GM21619 (cell line): ENCODE data around the gene ABLIM3.

Experiments used
- ATAC-seq: cut with Tn5 transposase; IDR thresholded peaks from one replicate; pipeline ENCODE4 v1.9.1; 2021; ENCODE audit not compliant: unreplicated experiment

The ABLIM3 gene

GRCh38 chr5:149278451-149279210 is 137.3 kb downstream of the ABLIM3 start:
- ATAC-seq, result no peak

- no peak for ATAC-seq
Observed at GRCh38 chr5:149279661-149280060, 138.4 kb downstream of the ABLIM3 start.

GRCh38 chr5:149280124-149280523 is 138.8 kb downstream of the ABLIM3 start:
- no peak for ATAC-seq

GRCh38 chr5:149280802-149281201 is 139.5 kb downstream of the ABLIM3 start:
- no peak for ATAC-seq

- no peak for ATAC-seq
Observed at GRCh38 chr5:149282027-149282965, 141.0 kb downstream of the ABLIM3 start.

DNA sequence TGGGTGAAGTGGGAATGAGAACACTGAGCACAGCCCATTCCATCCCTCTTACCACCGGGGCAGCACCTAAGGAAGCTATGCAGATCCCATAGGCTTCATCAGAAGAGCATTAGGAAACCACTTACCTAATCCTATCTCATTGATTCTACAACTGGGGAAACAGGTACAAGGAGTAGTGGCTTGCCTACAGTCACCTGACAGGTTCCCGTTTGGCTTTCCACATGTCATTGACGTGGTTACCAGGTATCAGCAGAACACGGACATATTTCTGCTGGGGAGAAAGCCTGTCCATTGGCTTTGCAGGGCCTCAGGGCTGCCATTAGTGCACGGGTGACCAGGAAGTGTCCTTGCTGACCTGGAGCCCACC is 141.7 kb downstream of the ABLIM3 start:
- ATAC-seq, result no peak

DNA sequence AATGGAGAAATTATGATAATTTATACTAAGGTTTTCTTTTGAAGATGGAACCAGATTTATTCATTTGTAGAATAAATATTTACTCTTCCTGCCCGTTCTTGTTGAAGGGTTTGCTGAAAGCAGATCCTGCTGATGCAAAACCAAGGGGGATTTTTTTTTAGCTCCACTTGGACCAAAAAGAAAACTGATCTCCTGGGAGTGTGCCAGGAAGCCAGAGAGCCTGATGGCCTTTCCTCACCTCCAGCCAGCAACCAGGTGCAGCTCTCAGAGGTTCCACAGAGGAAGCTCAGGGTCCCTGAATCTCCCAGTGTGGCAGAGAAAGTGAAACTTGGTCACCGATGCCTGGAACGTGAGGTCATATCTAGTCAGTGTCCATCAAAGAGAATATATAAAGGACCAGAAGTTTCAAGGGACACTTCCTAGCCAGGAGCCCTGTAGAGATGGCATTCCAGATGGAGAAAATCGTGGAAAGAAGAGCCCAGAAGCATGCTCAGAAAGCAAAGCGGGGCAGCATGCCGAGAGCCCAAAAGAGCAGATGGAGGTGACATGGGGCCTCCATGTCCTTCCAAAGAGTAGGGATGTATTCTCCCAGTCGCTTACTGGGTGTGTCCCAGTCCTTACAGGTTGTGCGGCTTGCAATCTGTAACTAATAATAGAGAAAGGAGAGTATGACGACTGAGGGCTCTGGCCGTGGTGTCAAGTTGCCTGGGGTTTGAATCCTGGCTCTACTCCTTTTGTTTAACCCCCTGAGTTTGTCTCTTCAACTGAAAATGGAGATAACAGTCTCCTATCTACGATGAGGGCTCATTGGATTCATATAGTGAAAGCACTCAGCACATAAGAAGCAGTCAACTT is 142.6 kb downstream of the ABLIM3 start:
- no peak for ATAC-seq

- ATAC-seq, result no peak
Observed at GRCh38 chr5:149284501-149284900, 143.2 kb downstream of the ABLIM3 start.

DNA sequence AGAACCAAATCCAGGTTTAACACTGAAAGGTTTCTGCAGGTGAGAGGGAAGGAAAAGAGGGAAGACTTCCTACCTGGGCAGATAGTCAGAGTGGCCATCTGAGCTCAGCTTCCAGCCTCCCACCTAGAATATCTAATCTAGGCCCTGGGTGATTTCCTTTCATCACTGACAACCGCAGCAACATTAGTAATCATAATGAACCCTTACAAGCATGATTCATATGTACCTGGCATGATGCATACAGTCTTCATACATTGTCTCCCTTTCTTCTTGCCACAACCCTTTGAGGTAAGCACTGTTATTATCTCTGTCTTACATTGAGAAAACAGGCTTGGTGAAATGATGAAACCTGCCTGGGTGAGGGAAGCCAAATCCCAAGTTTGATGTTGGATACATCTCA is 143.9 kb downstream of the ABLIM3 start:
- ATAC-seq, result no peak

DNA sequence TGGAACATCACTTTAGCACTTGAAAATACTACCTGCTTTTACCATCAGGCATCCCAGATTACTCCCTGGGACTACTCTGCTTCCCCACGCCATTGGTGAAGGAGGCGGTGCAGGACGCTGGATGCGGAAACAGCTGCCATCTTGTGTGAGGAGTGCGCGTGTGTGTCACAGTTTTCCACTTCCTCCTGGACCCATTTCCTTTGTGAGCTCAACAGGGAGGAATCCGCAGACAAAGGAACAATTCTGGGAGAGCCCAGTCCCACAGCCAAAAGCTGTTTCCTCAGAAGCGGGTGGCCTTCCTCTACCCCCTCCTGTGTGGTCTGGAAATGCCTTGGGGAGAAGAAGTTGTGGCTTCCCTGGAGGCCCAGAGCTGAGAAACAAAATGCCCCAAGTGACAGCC is 147.1 kb downstream of the ABLIM3 start:
- ATAC-seq, result no peak

DNA sequence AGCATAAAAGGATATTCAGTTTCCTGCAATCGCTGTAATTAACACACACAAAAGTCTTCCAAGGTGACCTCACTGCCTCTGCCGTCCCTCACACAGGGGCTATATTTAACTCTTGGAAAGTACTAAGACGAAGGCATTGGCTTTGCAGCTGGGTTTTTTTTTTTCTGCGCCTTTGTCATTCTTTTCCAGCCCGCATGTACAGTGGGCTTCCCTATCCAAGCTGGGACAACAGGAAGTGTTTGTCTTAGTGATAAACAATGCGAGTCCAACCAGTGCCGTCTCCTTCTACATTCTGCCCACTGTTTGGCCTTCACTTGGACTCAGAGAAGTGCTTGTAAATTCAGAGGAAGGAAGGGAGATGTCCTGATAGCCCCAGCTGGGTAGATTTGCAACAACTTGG is 148.0 kb downstream of the ABLIM3 start:
- no peak for ATAC-seq

DNA sequence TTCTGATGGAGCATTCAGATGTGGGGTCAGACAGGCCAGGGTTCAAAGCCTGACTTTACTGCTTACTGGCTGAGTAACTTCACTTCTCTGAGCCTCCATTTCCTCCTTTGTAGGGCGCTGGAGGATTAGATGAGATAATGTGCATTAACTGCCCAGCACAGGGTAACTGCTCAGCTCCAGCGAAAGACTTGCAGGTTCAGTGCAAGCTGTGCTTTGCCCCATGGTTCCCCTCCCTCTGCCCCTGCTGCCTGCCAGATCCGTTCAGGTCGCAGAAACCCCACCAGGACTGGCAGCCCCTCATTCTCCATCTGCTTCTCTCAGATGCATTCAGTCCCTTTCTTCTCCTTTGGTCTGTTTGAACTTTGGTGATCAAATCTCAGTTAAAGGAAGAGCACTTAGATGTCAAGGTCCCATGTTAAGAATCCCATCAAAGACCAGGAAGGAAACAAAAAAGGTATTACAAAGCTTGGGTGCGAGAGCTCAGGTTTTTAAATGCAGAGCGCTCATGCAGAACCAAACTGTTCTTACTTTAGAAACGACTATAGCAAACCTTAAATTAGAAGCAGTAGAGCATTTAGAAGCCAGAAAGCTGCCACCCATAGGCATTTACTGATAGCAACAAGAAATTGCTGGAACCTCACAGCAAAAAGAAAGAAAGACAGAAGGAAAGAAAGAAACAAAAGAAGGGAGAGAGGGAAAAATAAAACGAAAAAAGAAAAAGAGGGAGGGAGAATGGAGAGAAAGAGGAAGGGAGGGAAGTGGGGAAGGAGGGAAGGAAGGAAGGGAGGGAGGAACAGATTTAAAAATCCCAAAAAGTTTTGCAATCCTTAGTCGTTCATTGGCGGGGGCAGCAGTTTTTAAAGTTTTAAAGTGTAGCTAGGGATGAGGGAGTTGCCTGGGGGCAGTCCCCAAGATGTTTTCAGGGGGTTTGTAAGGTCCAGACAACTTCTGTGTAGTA is 153.9 kb downstream of the ABLIM3 start:
- no peak for ATAC-seq

DNA sequence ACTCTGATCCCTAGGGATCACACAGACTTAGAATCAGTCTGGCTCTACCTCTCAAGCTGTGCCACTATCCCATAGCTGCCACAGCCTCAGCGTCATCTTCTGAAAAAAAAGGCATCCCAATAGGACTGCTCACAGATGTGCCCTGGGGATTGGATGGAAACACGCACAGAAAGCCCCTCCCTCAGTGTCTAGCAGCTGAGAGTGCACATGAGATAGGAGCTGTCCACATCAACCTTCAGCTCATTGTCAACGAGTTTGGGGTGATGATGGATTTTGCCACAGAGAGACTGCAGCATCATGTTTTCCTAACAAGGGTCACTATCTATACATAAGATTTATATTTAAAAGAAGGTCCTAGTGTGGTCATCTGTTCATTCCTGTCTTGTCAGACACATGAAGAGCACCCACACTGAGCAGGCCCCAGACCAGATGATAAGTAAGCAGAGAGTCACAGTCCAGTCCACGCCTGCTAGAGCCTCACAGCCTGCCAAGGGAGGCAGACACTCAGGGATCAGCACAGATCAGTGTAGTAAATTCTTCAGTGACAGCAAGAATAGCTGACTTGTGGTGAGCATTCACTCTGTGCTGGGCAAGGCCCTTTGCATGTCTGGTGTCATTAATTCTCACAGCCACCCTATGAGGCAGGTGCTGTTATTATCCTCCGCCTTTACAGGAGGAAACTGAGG is 156.2 kb downstream of the ABLIM3 start:
- ATAC-seq, result no peak

GRCh38 chr5:149298163-149298562 is 156.9 kb downstream of the ABLIM3 start:
- no peak for ATAC-seq

DNA sequence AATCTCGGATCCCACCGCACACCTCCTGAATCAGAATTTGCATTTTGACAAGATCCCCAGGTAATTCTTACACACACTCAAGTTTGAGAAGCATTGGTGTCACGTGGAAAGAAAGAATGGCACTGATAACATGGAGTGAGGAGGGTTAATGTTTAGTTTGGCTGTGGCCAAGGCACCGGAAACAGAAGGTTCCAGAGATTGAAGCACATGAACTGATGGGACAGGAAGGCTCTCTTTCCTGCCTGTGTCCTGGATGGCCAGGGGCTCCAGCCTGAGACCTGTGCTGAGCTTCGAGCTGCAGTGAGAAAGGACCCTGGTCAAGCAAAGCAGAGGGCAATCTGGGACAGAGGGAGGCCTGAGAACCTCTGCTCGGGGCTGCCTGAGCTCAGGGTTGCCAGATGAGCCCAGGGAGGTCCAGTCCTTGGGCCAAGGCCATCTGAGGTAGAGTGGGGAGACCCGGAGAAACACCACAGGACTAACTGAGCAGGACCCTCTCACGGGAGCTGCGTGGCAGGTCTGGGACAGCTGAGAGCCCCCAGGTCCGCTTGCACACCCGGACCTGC is 157.6 kb downstream of the ABLIM3 start:
- no peak for ATAC-seq

DNA sequence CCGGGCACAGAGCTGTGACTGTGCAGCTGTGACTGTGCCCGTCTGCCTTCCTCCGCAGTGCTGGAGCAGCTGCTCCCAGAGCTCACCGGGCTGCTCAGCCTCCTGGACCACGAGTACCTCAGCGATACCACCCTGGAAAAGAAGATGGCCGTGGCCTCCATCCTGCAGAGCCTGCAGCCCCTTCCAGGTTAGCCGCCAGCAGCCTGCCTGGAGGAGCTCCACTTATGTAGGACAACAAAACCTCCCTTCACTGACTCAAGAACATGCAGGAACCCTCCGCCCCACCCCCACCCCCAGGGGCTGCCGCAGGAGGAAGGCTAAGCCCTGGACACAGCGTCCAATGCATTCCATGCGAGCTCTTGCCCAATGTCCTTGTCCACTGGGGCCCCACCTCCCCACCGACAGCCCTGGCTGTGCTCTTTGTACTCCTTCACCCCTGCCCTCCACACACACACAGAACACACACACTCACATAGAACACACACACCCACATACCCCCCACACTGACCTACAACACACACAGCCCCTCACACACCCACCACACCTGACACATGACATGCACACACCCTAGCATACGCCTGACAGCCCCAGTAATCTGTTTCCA is 158.3 kb downstream of the ABLIM3 start:
- ATAC-seq, result no peak

DNA sequence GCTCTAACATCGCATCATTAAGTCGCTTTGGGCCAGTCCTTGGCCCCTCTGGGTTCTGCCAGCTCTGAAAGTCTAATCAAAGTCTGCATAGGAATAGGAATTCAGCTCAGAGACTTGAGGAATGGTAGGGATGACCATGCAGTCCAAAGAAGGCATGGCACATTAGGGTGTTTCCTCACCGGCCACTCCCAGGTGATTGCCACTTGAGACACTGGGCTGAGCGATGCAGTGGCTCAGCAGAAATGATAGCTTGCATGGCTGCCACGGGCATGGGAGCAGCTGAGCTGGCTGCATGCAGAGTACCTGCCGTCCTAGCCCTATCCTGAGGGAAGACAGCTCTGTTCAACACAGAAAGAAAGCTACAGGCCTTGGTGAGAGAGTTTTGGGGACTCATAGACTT is 159.1 kb downstream of the ABLIM3 start:
- ATAC-seq, result no peak

DNA sequence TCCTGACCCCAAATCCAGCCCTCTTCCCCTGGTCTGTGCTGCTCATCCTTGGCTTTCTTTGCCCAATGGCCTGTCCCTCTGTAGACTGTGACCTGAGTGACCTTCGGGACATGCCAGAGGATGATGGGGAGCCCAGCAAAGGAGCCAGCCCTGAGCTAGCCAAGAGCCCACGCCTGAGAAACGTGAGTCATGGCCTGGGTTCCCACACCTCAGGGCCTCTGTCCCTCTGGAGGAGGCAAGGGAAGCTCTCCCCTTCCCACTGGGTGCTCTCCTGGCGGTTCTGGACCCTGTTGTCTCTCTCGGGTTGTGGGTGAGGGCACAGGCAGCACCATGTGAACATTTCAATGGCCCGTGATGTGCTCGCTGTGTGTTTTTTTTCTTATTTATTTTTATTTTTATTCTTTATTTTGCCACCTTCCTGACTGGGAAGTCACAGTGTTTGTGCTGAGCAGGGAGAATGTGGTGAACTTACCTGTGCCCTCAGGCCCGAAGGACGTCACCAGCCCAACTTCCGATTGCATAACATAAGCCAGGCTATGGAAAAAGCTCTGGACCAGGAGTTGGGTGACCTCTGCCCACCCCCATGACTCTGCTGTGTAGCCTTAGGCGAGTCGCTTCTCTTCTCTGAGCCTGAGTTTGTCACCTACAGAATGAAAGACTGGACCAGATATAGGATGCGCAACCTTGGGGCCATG is 159.9 kb downstream of the ABLIM3 start:
- ATAC-seq, result no peak
